ENCODE measurements around the gene PTK6.

Gene PTK6

DNA sequence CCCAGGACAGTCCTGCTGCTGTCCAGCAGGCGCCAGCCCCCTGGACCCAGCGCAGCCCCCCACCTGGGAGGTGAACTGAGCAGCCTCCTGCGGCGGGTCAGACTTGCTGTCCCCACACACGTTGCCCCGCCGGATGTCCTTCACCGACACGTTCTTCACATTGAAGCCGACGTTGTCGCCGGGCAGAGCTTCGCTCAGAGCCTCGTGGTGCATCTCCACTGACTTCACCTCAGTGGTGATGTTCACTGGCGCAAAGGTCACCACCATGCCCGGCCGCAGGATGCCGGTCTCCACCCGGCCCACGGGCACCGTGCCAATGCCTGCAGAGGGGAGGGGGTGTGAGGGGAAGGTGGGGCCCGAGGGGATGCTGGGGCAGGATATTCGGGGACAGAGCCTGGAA lies 46.8 kb downstream of the PTK6 start:
- Histone ChIP-seq H3K4me3 (ENCODE audit: low read length) (no peak overlapping the region), H3K4me1 (ENCODE audit: control insufficient read depth, low read length) (no peaks in the 10 kb centered on the region), H3K27ac (ENCODE audit: low read depth, low read length) (no peak overlapping the region), H3K4me2 (ENCODE audit: low read length) (no peak overlapping the region), H3K36me3 (ENCODE audit: control insufficient read depth, low read length) (no peaks in the 10 kb centered on the region), H3F3A (ENCODE audit: control insufficient read depth, insufficient read depth) (no peaks in the 10 kb centered on the region), H3K27me3 (ENCODE audit: control insufficient read depth, low read length) (no peaks in the 10 kb centered on the region), H3K79me2 (ENCODE audit: control insufficient read depth, low read length) (no peaks in the 10 kb centered on the region), H3K9me3 (ENCODE audit: control insufficient read depth, insufficient read depth, low read length) (no peaks in the 10 kb centered on the region), H3K9me2 (replicated peaks; ENCODE audit: control insufficient read depth, low read length) (no peaks in the 10 kb centered on the region), H4K20me1 (ENCODE audit: control insufficient read depth, insufficient read depth, low read depth, low read length) (no peaks in the 10 kb centered on the region)
- TF ChIP-seq EZH2phosphoT487 (IDR thresholded peaks at IDR 0.05; ENCODE audit: borderline replicate concordance, low read length), result no peak
- no peak for TF ChIP-seq CTCF (IDR thresholded peaks at IDR 0.05; ENCODE audit: low read depth, low read length, poor library complexity, severe bottlenecking)

GRCh38 chr20:63488315-63489251 lies 48.6 kb downstream of the PTK6 start:
- Histone ChIP-seq H3K4me3 (ENCODE audit: low read length) (no peak overlapping the region), H3K4me2 (ENCODE audit: low read length) (no peak overlapping the region), H3K27ac (ENCODE audit: low read depth, low read length) (no peak overlapping the region), H3K9me3 (ENCODE audit: control insufficient read depth, insufficient read depth, low read length) (no peaks in the 10 kb centered on the region), H3K27me3 (ENCODE audit: control insufficient read depth, low read length) (no peaks in the 10 kb centered on the region), H3K36me3 (ENCODE audit: control insufficient read depth, low read length) (no peaks in the 10 kb centered on the region), H3K9me2 (replicated peaks; ENCODE audit: control insufficient read depth, low read length) (no peaks in the 10 kb centered on the region), H3K4me1 (ENCODE audit: control insufficient read depth, low read length) (no peaks in the 10 kb centered on the region), H3F3A (ENCODE audit: control insufficient read depth, insufficient read depth) (no peaks in the 10 kb centered on the region), H4K20me1 (ENCODE audit: control insufficient read depth, insufficient read depth, low read depth, low read length) (no peaks in the 10 kb centered on the region), H3K79me2 (ENCODE audit: control insufficient read depth, low read length) (no peaks in the 10 kb centered on the region)
- TF ChIP-seq CTCF (IDR thresholded peaks at IDR 0.05; ENCODE audit: low read depth, low read length, poor library complexity, severe bottlenecking) (no peak), EZH2phosphoT487 (IDR thresholded peaks at IDR 0.05; ENCODE audit: borderline replicate concordance, low read length) (no peak)

GRCh38 chr20:63487781-63488241 lies 49.4 kb downstream of the PTK6 start:
- Histone ChIP-seq H3K27ac (ENCODE audit: low read depth, low read length) (no peak overlapping the region), H3K79me2 (ENCODE audit: control insufficient read depth, low read length) (no peaks in the 10 kb centered on the region), H3K9me3 (ENCODE audit: control insufficient read depth, insufficient read depth, low read length) (no peaks in the 10 kb centered on the region), H3K27me3 (ENCODE audit: control insufficient read depth, low read length) (no peaks in the 10 kb centered on the region), H3K4me3 (ENCODE audit: low read length) (no peak overlapping the region), H3K4me2 (ENCODE audit: low read length) (no peak overlapping the region), H4K20me1 (ENCODE audit: control insufficient read depth, insufficient read depth, low read depth, low read length) (no peaks in the 10 kb centered on the region), H3K36me3 (ENCODE audit: control insufficient read depth, low read length) (no peaks in the 10 kb centered on the region), H3F3A (ENCODE audit: control insufficient read depth, insufficient read depth) (no peaks in the 10 kb centered on the region), H3K4me1 (ENCODE audit: control insufficient read depth, low read length) (no peaks in the 10 kb centered on the region), H3K9me2 (replicated peaks; ENCODE audit: control insufficient read depth, low read length) (no peaks in the 10 kb centered on the region)
- TF ChIP-seq CTCF (IDR thresholded peaks at IDR 0.05; ENCODE audit: low read depth, low read length, poor library complexity, severe bottlenecking) (no peak), EZH2phosphoT487 (IDR thresholded peaks at IDR 0.05; ENCODE audit: borderline replicate concordance, low read length) (no peak)
